SK-N-MC (cell line): ENCODE results near the gene MRS2.
"Not testable (repeated sequence)": the region's sequence is repeated elsewhere in the genome, so short reads cannot be mapped to it uniquely, and the experiment has no call there.

Source experiments
- DNase-seq: peaks from one replicate; pipeline ENCODE4 v3.0.0-alpha.2; 2011; ENCODE audit warnings: low read depth, low spot score
- H3K27ac ChIP-seq: fragments of 200-600 bp; sonication (generic); 2 replicates; pipeline ENCODE4 v1.5.1; 2016; ENCODE audit warnings: mixed run types
- H3K36me3 ChIP-seq: fragments of 200-600 bp; sonication (generic); 2 replicates; pipeline ENCODE4 v1.6.1; 2017; ENCODE audit warnings: antibody characterized with exemption, low read length, mixed read lengths; ENCODE audit not compliant: insufficient read depth
- H3K4me3 ChIP-seq: fragments of 200-600 bp; sonication (generic); 2 replicates; pipeline ENCODE4 v1.5.1; 2016
- H3K9ac ChIP-seq: fragments of 200-600 bp; sonication (generic); 2 replicates; pipeline ENCODE4 v1.8.0; 2017; ENCODE audit warnings: mixed run types, mixed read lengths; ENCODE audit not compliant: insufficient read length
- H3K9me3 ChIP-seq: fragments of 200-600 bp; sonication (generic); 2 replicates; pipeline ENCODE4 v1.6.1; 2017; ENCODE audit warnings: low read depth, mild to moderate bottlenecking, antibody characterized with exemption, low read length, moderate library complexity, mixed read lengths
- EZH2 ChIP-seq: fragments of 200-600 bp; sonication (generic); IDR thresholded peaks from one replicate; pipeline ENCODE4 v1.6.1; 2017; ENCODE audit warnings: antibody characterized with exemption
- FOXP2 ChIP-seq: optimal IDR thresholded peaks from 2 replicates; pipeline ENCODE3; 2011; ENCODE audit warnings: mild to moderate bottlenecking, moderate library complexity; ENCODE audit not compliant: insufficient read depth; ENCODE audit errors: extremely low read length, control extremely low read depth
- POLR2AphosphoS5 ChIP-seq: IDR thresholded peaks from 2 replicates; pipeline ENCODE4 v1.6.1; 2012; ENCODE audit warnings: mild to moderate bottlenecking, low read depth, low read length, borderline replicate concordance

MRS2 gene

DNA sequence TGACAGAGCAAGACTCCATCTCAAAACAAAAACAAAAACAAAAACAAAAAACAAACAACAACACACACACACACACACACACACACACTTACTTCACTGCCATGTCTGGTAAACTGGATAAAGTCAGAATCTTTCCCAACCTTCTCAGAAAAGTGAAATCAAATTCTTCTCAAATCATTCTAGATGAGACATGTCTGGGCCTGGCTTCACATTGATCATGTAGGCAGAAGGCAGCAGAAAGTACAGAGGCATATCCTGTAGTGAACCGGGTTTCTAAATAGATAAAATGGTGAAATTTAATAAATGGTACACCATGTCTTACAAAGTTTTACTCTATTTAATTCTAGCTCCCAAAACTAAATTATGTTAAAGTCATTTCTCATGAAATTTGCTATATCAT is 14.9 kb upstream of the MRS2 start:
- Histone ChIP-seq H3K36me3 (no peaks in the 10 kb centered on the region), H3K9me3 (no peaks in the 10 kb centered on the region), H3K4me3 (no peak overlapping the region), H3K9ac (peak overlapping the region; percentile 7), H3K27ac (peak overlapping the region; percentile 48)
- TF ChIP-seq EZH2 (no peak), POLR2AphosphoS5 (no peak), FOXP2 (no peak)
- no peak for DNase-seq

DNA sequence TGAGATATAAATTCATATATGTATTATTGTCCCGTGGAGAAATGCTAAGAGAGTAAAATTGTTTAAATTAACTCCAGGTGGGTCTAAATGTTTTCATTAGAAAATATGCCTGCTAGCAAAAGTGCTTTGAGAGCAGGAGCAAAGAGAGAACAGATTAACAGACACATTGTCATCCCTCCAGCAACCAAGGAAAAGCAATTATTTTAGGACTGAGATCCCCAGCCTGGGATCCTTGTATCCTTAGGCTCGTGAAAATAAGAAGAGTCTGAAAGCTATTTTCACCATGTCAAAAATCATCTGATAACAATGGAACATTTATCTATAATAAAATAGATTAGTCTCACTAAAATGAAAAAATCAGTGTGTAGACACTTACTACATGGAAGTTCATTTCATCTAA is 11.5 kb upstream of the MRS2 start:
- no peaks in the 10 kb centered on the region for H3K36me3 ChIP-seq
- no peaks in the 10 kb centered on the region for H3K9me3 ChIP-seq
- H3K4me3 ChIP-seq = no peak overlapping the region
- DNase-seq = no peak
- no peak for TF ChIP-seq EZH2
- TF ChIP-seq FOXP2 = no peak
- no peak for TF ChIP-seq POLR2AphosphoS5
- H3K9ac ChIP-seq = no peak overlapping the region
- peak overlapping the region; percentile 84 for H3K27ac ChIP-seq

DNA sequence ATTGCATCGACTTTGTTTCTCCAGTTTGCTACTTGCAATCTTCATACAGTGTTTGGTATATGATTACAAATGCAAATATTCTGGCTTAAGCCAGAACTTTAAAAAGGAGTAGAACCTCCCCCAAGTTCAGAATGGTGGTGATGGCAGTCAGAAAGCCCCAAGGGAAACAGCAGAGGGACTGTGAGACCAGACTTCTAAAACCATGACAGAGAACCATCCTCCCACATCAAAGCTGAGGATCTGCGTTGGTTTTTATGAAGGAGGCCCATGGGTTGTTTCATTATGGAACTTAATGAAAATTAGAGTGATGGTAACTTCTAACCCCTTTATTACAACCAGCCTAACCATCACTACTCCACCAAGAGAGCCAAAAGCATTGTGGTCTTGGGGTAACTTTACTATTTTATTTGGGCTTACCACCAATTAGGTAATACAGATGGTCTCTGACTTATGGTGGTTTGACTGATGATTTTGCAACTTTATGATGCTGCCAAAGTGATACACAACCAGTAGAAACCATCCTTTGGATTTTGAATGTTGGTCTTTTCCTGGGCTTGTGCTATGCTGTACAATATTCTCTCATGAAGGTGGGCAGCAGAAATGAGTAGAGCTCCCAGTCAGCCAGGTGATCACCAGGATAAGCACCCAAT is 10.9 kb upstream of the MRS2 start:
- H3K9ac ChIP-seq = no peak overlapping the region
- no peak for DNase-seq
- H3K36me3 ChIP-seq = no peaks in the 10 kb centered on the region
- H3K27ac ChIP-seq = peak overlapping the region; percentile 84
- no peaks in the 10 kb centered on the region for H3K9me3 ChIP-seq
- H3K4me3 ChIP-seq = no peak overlapping the region
- TF ChIP-seq EZH2 = no peak
- TF ChIP-seq POLR2AphosphoS5 = no peak
- TF ChIP-seq FOXP2 = no peak

DNA sequence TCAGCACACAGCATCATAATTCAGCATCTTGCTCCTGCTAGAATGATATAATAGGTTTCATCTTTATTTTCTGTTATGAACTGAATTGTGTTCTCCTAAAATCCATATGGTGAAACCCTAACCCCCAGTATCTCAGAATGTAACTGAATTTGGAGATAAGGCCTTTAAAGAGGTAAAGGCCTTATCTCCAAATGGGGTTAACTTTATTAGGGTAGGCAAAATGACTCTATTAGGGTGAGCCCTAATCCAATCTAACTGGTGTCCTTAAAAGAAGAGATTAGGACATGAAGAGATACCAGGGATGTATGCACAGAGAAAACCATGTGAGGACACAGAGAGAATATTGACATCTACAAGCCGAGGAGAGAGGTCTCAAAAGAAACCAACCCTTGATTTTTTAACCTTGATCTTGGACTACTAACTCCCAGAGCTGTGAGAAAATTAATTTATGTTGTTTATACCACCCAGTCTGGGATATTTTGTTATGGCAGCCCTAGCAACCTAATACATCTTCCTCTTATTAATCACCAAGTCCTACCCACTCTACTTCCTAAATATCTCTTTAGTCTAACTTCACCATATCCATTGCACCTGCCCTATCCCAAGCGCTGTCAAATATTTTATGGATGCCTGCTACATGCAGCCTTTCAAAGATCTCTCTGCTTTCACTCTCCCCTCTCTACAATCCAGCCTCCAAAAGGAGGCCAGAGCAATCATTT is 8.5 kb upstream of the MRS2 start:
- TF ChIP-seq EZH2 = no peak
- TF ChIP-seq FOXP2 = no peak
- no peak for TF ChIP-seq POLR2AphosphoS5
- H3K9ac ChIP-seq = no peak overlapping the region
- DNase-seq = no peak
- no peaks in the 10 kb centered on the region for H3K9me3 ChIP-seq
- no peaks in the 10 kb centered on the region for H3K36me3 ChIP-seq
- H3K4me3 ChIP-seq = no peak overlapping the region
- no peak overlapping the region for H3K27ac ChIP-seq

DNA sequence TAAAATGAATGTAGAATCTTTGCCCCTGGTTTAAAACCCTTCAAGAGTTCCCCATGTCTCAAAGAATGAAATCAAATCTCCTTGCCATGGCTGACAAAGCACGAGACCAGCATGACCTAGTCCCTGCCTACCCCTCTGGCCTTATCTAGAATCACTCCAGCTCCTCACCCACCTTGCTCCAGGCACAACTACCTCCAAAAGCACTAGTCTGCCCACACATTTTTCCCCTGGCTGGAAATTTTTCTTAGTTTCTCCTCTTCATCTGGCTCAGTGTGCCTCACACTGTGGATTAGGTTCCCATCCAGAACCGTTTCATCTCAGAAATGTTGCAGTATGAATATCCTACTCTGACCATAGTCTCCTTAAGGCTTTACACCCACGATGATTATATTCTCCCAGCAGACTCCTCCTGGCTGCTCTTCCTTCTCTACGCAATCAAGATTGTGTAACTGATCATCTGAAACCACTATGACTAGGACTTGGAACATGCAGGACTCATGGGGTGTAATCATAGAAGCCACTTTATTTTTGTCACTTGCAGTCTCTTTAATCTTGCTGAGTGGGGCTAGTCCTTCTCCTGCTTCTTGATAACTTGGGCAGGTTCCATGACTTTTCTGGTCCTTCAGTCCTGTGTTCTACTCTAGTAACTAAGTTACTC is 7.8 kb upstream of the MRS2 start:
- Histone ChIP-seq H3K4me3 (no peak overlapping the region), H3K36me3 (no peaks in the 10 kb centered on the region), H3K9ac (no peak overlapping the region), H3K27ac (no peak overlapping the region), H3K9me3 (no peaks in the 10 kb centered on the region)
- TF ChIP-seq FOXP2 = no peak
- no peak for TF ChIP-seq EZH2
- TF ChIP-seq POLR2AphosphoS5 = no peak
- DNase-seq = no peak

DNA sequence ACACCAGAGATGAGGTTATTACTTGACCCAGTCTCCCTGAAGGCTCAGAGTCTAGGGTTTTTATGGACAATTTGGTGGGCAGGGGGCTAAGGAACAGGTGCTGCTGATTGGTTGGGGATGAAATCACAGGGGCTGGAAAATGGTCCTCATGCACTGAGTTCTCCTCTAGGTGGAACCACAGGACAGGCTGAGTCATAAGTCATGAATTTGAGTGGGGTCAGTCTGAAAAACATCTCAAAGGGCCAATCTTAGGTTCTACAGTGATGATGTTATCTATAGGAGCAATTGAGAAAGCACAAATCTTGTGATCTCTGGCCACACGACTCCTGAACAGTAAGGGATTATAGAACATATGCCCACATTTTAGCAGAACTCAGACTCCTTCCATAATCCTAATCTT is 5.9 kb upstream of the MRS2 start:
- H3K27ac ChIP-seq = no peak overlapping the region
- no peak for TF ChIP-seq POLR2AphosphoS5
- TF ChIP-seq EZH2 = no peak
- TF ChIP-seq FOXP2 = no peak
- no peaks in the 10 kb centered on the region for H3K9me3 ChIP-seq
- no peaks in the 10 kb centered on the region for H3K36me3 ChIP-seq
- no peak overlapping the region for H3K4me3 ChIP-seq
- no peak for DNase-seq
- H3K9ac ChIP-seq = no peak overlapping the region

DNA sequence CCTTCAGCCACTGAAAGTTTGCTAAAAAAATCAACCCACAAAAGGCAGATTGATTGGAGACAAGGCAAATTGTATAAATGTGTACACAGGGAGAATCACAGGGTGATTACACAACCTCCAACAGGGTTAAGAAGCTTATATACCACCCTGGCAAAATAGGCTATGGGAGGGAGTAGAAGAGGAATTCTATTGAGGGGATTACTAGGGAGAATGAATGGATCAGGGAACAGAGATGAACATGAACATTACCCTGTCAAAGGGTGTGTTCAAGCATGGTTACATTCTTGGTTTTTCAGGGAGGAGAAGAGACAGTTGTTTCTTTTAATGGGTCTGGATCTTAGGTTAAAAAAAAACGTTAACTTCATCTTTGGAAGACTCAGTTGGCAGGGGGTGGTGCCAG is 5.1 kb upstream of the MRS2 start:
- Histone ChIP-seq H3K9me3 (no peaks in the 10 kb centered on the region), H3K27ac (no peak overlapping the region), H3K4me3 (no peak overlapping the region), H3K9ac (no peak overlapping the region), H3K36me3 (no peaks in the 10 kb centered on the region)
- DNase-seq = no peak
- TF ChIP-seq POLR2AphosphoS5 = no peak
- TF ChIP-seq EZH2 = no peak
- TF ChIP-seq FOXP2 = no peak

DNA sequence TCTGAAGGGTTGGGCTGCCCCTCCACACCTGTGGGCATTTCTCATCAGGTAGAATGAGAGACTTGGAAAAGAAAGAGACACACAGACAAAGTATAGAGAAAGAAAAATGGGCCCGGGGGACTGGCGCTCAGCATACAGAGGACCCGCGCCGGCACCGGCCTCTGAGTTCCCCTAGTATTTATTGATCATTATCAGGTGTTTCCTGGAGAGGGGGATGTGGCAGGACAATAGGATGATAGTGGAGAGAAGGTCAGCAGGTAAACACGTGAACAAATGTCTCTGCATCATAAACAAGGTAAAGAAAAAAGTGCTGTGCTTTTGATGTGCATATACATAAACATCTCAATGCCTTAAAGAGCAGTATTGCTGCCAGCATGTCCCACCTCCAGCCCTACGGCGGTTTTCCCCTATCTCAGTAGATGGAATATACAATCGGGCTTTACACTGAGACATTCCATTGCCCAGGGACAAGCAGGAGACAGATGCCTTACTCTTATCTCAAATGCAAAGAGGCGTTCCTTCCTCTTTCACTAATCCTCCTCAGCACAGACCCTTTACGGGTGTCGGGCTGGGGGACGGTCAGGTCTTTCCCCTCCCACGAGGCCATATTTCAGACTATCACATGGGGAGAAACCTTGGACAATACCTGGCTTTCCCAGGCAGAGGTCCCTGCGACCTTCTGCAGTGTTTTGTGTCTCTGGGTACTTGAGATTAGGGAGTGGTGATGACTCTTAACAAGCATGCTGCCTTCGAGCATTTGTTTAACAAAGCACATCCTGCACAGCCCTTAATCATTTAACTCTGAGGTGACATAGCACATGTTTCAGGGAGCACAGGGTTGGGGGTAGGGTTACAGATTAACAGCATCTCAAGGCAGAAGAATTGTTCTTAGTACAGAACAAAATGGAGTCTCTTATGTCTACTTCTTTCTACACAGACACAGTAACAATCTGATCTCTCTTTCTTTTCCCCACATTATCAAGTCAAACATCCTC is 2.4 kb upstream of the MRS2 start:
- not testable (repeated sequence) for H3K9me3 ChIP-seq, H3K4me3 ChIP-seq, H3K36me3 ChIP-seq, DNase-seq, H3K27ac ChIP-seq, H3K9ac ChIP-seq
